HepG2 (cell line): ENCODE results near the gene ZFAND2A. TPM values are rescaled to one million over a fixed set of nuclear protein-coding genes. Genes with fewer than 3 reads are reported as not detected.
"Not testable (repeated sequence)": the region's sequence is repeated elsewhere in the genome, so short reads cannot be mapped to it uniquely, and the experiment has no call there.

ENCODE experiments used
- ATAC-seq: fragments of 200-7000 bp; cut with Tn5 transposase; 3 replicates; pipeline ENCODE4 v1.9.1; 2020; ENCODE audit warnings: mild to moderate bottlenecking, moderate library complexity
- BruUV-seq: library from RNA; stranded (reverse); fragments of 400-500 nt; replicated peaks from 2 replicates; lab custom pipeline; 2021; lab: Mats Ljungman, UMichigan
- CTCF ChIA-PET: fragments of 300-600 bp; formaldehyde crosslinking; extraction: SDS; loops from one replicate; lab custom pipeline; 2021; ENCODE audit warnings: low total read pairs, inconsistent platforms, low intra/inter-chr PET ratio; lab: Yijun Ruan, JAX
- POLR2A ChIA-PET: fragments of 350-600 bp; sonication (Branson Sonifier 250); formaldehyde crosslinking; loops from one replicate; lab custom pipeline; 2020; ENCODE audit warnings: antibody characterized with exemption, inconsistent platforms; lab: Yijun Ruan, JAX
- DNase-seq: peaks from one replicate; pipeline ENCODE4 v3.0.0-alpha.2; 2015; ENCODE audit warnings: low spot score
- FAIRE-seq: peaks from 3 replicates; lab custom pipeline; 2011; peaks lifted over from hg19 to GRCh38; lab: Jason Lieb, UNC
- H2AFZ ChIP-seq: one replicate; pipeline ENCODE4 v1.6.1; 2011; ENCODE audit warnings: low read length, inconsistent platforms
- H3K27ac ChIP-seq: fragments of 300-600 bp; 3 replicates; pipeline ENCODE4 v1.8.0; 2011; ENCODE audit warnings: mixed run types, mild to moderate bottlenecking, mixed read lengths, low read length, inconsistent platforms; ENCODE audit not compliant: insufficient read depth; ENCODE audit errors: extremely low read length
- H3K27me3 ChIP-seq, 2 experiments: fragments of 200-600 bp in 1 of 2; 2 replicates in 1 of 2; 3 replicates in 1 of 2; pipeline versions ENCODE4 v1.6.0 to v1.8.0; 2011; ENCODE audit warnings: low read length in 2 of 2, mild to moderate bottlenecking in 2 of 2, moderate library complexity in 2 of 2, inconsistent platforms in 1 of 2; ENCODE audit not compliant: insufficient read depth in 2 of 2, control insufficient read depth in 1 of 2
- H3K36me3 ChIP-seq, 2 experiments: fragments of 200-600 bp in 1 of 2; replicated peaks in 1 of 2; 2 replicates in 1 of 2; 3 replicates in 1 of 2; pipeline versions ENCODE4 v1.5.1 to v1.8.0; 2011; ENCODE audit warnings: low read length in 2 of 2, inconsistent platforms in 1 of 2; ENCODE audit not compliant: insufficient read depth in 2 of 2, control insufficient read depth in 1 of 2
- H3K4me1 ChIP-seq: 2 replicates; pipeline ENCODE4 v1.5.1; 2012; ENCODE audit warnings: low read length, inconsistent platforms; ENCODE audit not compliant: insufficient read depth
- H3K4me2 ChIP-seq: 2 replicates; pipeline ENCODE4 v1.6.0; 2011; ENCODE audit warnings: low read depth, low read length, inconsistent platforms
- H3K4me3 ChIP-seq, 3 experiments: fragments of 200-600 bp in 1 of 3; sonication (generic), shearing (Covaris generic) in 1 of 3; replicated peaks in 1 of 3; 2 replicates each; pipeline ENCODE4 v1.5.1; 2011 to 2016; ENCODE audit warnings: low read length in 3 of 3, inconsistent platforms in 2 of 3, low read depth in 2 of 3, mild to moderate bottlenecking in 2 of 3, control low read depth in 1 of 3, mixed read lengths in 1 of 3; ENCODE audit not compliant: insufficient read depth in 1 of 3
- H3K79me2 ChIP-seq: one replicate; pipeline ENCODE4 v1.6.1; 2011; ENCODE audit warnings: low read length, inconsistent platforms; ENCODE audit not compliant: insufficient read depth
- H3K9ac ChIP-seq: 2 replicates; pipeline ENCODE4 v1.6.0; 2011; ENCODE audit warnings: mild to moderate bottlenecking, low read depth, low read length, inconsistent platforms; ENCODE audit not compliant: insufficient read depth
- H3K9me3 ChIP-seq: 2 replicates; pipeline ENCODE4 v1.5.1; 2012; ENCODE audit warnings: mild to moderate bottlenecking, low read length
- H4K20me1 ChIP-seq: 2 replicates; pipeline ENCODE4 v1.6.0; 2011; ENCODE audit warnings: inconsistent platforms, mild to moderate bottlenecking, low read length, moderate library complexity; ENCODE audit not compliant: insufficient read depth
- AGO1 ChIP-seq: fragments of 200-400 bp; formaldehyde crosslinking; IDR thresholded peaks from 2 replicates; pipeline ENCODE4 v1.6.1; 2017; ENCODE audit warnings: mild to moderate bottlenecking, low read depth, low read length, moderate library complexity; ENCODE audit not compliant: poor library complexity, severe bottlenecking
- CENPT ChIP-seq: sonication (generic); formaldehyde crosslinking; IDR thresholded peaks from 2 replicates; pipeline ENCODE4 v1.8.0; 2022; ENCODE audit warnings: low read depth, mild to moderate bottlenecking, moderate library complexity, missing genetic modification reagents
- MAFF ChIP-seq: IDR thresholded peaks from 2 replicates; pipeline ENCODE4 v1.6.1; 2011; ENCODE audit warnings: low read depth, low read length, improper control_type of control experiment
- MAFK ChIP-seq, 2 experiments: IDR thresholded peaks in 1 of 2; conservative IDR thresholded peaks in 1 of 2; 2 replicates each; pipeline ENCODE4 v1.6.1; 2011; ENCODE audit warnings: improper control_type of control experiment in 2 of 2, low read length in 2 of 2
- NFYB ChIP-seq: sonication (generic); formaldehyde crosslinking; IDR thresholded peaks from 2 replicates; pipeline ENCODE4 v1.4.0; 2020; ENCODE audit warnings: missing genetic modification reagents
- NFYC ChIP-seq: IDR thresholded peaks from 2 replicates; pipeline ENCODE4 v1.6.1; 2016; ENCODE audit warnings: missing genetic modification reagents, missing compliant biosample characterization
- POLR2A ChIP-seq, 2 experiments: IDR thresholded peaks; 2 replicates each; pipeline ENCODE4 v1.6.1; 2011; ENCODE audit warnings: low read depth in 2 of 2, low read length in 2 of 2, mild to moderate bottlenecking in 1 of 2, moderate library complexity in 1 of 2; ENCODE audit not compliant: insufficient read depth in 1 of 2
- ZMYM4 ChIP-seq: sonication (generic); formaldehyde crosslinking; IDR thresholded peaks from 2 replicates; pipeline ENCODE4 v1.8.1; 2023; ENCODE audit warnings: mild to moderate bottlenecking, missing genetic modification reagents
- ZNF224 ChIP-seq: sonication (generic); formaldehyde crosslinking; IDR thresholded peaks from 2 replicates; pipeline ENCODE4 v1.5.0; 2020; ENCODE audit warnings: mild to moderate bottlenecking, missing genetic modification reagents
- ZNF7 ChIP-seq: IDR thresholded peaks from 2 replicates; pipeline ENCODE4 v1.6.1; 2016; ENCODE audit warnings: missing biosample characterization, missing genetic modification reagents
- ZNF788 ChIP-seq: sonication (generic); formaldehyde crosslinking; IDR thresholded peaks from 2 replicates; pipeline ENCODE4 v1.5.0; 2020; ENCODE audit warnings: mild to moderate bottlenecking, missing genetic modification reagents, borderline replicate concordance
- WGBS: methylation state at CpG from one replicate; pipeline ENCODE4 v1.1.6; 2017; ENCODE audit warnings: low lambda C conversion rate; 5-methylcytosine and 5-hydroxymethylcytosine counted together
- in situ Hi-C: cut with HindIII; loops from 2 replicates; pipeline ENCODE4 v1.10.0; 2017; ENCODE audit warnings: low pct_unique_long_range_greater_than_20kb; ENCODE audit not compliant: extremely low pct_ligation_motif_present
- intact Hi-C: fragments of 100-400 bp; cut with micrococcal nuclease; formaldehyde crosslinking; loops from one replicate; pipeline ENCODE4 v1.10.0; 2022; ENCODE audit not compliant: unreplicated experiment
- polyA plus RNA-seq, 8 experiments: library from polyadenylated mRNA; depleted of rRNA in 3 of 8; stranded (reverse) in 7 of 8; unstranded in 1 of 8; fragments of >200 nt; fragmentation: Illumina TruSeq in 4 of 8; extraction: Trizol in 4 of 8; gene quantifications; 2 replicates each; pipeline versions ENCODE4 v1.2.1 to v1.2.3, GENCODE V29; 2011 to 2016; ENCODE audit warnings: low read depth in 4 of 8, missing spikeins in 1 of 8, mixed read lengths in 1 of 8; ENCODE audit not compliant: insufficient read depth in 1 of 8
- total RNA-seq, 5 experiments: library from RNA; depleted of rRNA; stranded (reverse); fragments of >200 nt; fragmentation: Illumina TruSeq; extraction: Trizol; gene quantifications; 2 replicates each; pipeline ENCODE4 v1.2.3, GENCODE V29; 2016; ENCODE audit warnings: low read depth in 1 of 5
- TF ChIP-seq, protein P1 (sequence below): sonication (generic); formaldehyde crosslinking; IDR thresholded peaks from 2 replicates; pipeline ENCODE4 v1.5.0; 2020; ENCODE audit warnings: mild to moderate bottlenecking, missing genetic modification reagents, borderline replicate concordance

Gene ZFAND2A
- total and polyA plus RNA-seq, 2 of the 13 experiments (the other 11 are each of a cell fraction or from before 2014, with no cell fraction given): 140 to 153 TPM

DNA sequence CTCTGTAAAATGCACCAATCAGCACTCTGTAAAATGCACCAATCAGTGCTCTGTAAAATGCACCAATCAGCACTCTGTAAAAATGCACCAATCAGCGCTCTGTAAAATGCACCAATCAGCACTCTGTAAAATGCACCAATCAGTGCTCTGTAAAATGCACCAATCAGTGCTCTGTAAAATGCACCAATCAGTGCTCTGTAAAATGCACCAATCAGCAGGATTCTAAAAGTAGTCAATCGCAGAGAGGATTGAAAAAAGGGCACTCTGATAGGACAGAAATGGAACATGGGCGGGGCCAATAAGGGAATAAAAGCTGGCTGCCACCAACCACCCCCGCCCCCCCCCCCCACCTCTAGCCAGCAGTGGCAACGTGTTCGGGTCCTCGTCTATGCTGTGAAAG is 11.5 kb upstream of the ZFAND2A start:
- H3K9me3 ChIP-seq, H3K4me3 ChIP-seq, CTCF ChIA-PET, H3K9ac ChIP-seq, ATAC-seq, in situ Hi-C loops, H3K27ac ChIP-seq: not testable (repeated sequence)
- H3K79me2 ChIP-seq: peaks cover 22% of the 10 kb centered on the region
- TF ChIP-seq ZMYM4 (CRISPR knock-in tag) (peak; percentile 9; the same call in 1 of the 2 replicates), MAFF (peak; percentile 86), NFYB (CRISPR knock-in tag) (peak; percentile 71), NFYC (peak; percentile 81), MAFK (conservative IDR thresholded peaks at IDR 0.05 in 1 of 2, IDR thresholded peaks at IDR 0.05 in 1 of 2; ENCODE audit: low read length in 2 of 2) (peak; percentile 76 to 80), POLR2A (IDR thresholded peaks at IDR 0.05; ENCODE audit: insufficient read depth in 1 of 2, low read depth in 2 of 2, low read length in 2 of 2) (peak; percentile 21 to 25; a peak in 1 of 4 replicates)
- TF ChIP-seq, all 625 proteins: peak for 6; not testable (repeated sequence) for 619
- peaks cover 51% of the 10 kb centered on the region for H3K4me1 ChIP-seq
- FAIRE-seq, H2AFZ ChIP-seq, H3K4me2 ChIP-seq, H3K36me3 ChIP-seq, H3K27me3 ChIP-seq, H4K20me1 ChIP-seq, BruUV-seq, intact Hi-C loops: not testable (repeated sequence)
- 51% methylated on average over 5 of the region's 7 CpGs for WGBS
- DNase-seq: peak; percentile 28
- POLR2A ChIA-PET: interaction anchor here (0.6 to 8.4 kb wide), 7 partner anchors 14 to 234 kb away, joined by 3 to 116 read pairs (median 3); partner anchors contain the start of gene COX19

DNA sequence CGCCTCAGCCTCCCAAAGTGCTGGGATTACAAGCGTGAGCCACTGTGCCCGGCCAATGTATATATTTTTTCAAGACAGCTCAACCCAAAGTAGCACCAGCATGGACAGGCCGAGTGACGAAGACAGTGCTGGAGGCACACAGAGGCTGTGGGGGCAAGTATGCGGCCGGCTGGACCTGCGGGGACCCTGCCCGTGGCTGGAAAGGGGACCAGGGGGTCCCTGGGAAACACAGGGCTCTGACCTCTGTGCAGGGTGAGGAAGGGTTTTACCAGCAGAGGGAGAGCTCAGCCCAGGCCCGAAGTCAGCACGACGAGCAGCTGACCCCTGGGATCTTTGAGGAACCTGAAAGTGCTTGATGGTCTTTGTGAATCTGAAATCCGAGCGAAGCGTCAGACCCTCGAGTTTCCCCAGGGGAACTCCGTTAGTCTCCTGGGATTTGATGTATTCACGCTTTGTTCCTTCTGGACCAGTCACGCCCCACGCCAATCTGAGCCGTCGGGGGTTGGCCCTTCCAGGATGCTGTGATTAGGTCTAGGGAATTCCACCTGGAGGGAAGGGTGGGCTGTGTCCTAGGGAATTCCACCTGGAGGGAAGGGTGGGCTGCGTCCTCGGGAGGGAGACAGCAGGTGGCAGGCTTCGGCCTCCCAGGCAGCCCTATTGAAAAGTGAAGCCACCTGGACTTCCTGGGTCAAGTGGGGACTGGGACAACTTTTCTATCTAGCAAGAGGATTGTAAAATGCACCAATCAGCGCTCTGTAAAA is 10.9 kb upstream of the ZFAND2A start:
- no peak for ATAC-seq
- H3K4me3 ChIP-seq: no peak overlapping the region
- 0 out of 2 replicates have a peak overlapping the region, but pooled peaks have one; percentile 18 for H3K4me2 ChIP-seq
- BruUV-seq: no TSS peak
- ChIA-PET CTCF (no interaction called here), POLR2A (interaction anchor here (0.6 to 8.4 kb wide), 13 partner anchors 10 to 198 kb away, joined by 3 to 116 read pairs (median 8); partner anchors contain the start of genes COX19, GPER1 and ZFAND2A)
- H3K9ac ChIP-seq: 0 out of 2 replicates have a peak overlapping the region, but pooled peaks have one; percentile 15
- no peak for FAIRE-seq
- H4K20me1 ChIP-seq: no peaks in the 10 kb centered on the region
- no peak overlapping the region for H2AFZ ChIP-seq
- no peaks in the 10 kb centered on the region; a peak in 1 of 5 replicates for H3K27me3 ChIP-seq
- H3K9me3 ChIP-seq: no peaks in the 10 kb centered on the region
- intact Hi-C loops (loop anchor here (1.0 kb wide), 1 partner anchor 14 kb away; no protein-coding TSS in a partner anchor), in situ Hi-C loops (no loop called here)
- peak; percentile 28 for DNase-seq
- peak overlapping the region; percentile 18 for H3K27ac ChIP-seq
- 93% methylated on average over 20 of the region's 26 CpGs for WGBS
- H3K4me1 ChIP-seq: peaks cover 45% of the 10 kb centered on the region
- peaks cover 22% of the 10 kb centered on the region for H3K79me2 ChIP-seq
- no peaks in the 10 kb centered on the region for H3K36me3 ChIP-seq
- TF ChIP-seq ZNF7 (CRISPR knock-in tag) (no peak), AGO1 (no peak), ZNF788 (0 out of 2 replicates have a peak, but pooled peaks have one; percentile 15), ZNF224 (0 out of 2 replicates have a peak, but pooled peaks have one; percentile 40), ZMYM4 (CRISPR knock-in tag) (0 out of 2 replicates have a peak, but pooled peaks have one; percentile 41), CENPT (CRISPR knock-in tag) (no peak)
- TF ChIP-seq, protein P1, sequence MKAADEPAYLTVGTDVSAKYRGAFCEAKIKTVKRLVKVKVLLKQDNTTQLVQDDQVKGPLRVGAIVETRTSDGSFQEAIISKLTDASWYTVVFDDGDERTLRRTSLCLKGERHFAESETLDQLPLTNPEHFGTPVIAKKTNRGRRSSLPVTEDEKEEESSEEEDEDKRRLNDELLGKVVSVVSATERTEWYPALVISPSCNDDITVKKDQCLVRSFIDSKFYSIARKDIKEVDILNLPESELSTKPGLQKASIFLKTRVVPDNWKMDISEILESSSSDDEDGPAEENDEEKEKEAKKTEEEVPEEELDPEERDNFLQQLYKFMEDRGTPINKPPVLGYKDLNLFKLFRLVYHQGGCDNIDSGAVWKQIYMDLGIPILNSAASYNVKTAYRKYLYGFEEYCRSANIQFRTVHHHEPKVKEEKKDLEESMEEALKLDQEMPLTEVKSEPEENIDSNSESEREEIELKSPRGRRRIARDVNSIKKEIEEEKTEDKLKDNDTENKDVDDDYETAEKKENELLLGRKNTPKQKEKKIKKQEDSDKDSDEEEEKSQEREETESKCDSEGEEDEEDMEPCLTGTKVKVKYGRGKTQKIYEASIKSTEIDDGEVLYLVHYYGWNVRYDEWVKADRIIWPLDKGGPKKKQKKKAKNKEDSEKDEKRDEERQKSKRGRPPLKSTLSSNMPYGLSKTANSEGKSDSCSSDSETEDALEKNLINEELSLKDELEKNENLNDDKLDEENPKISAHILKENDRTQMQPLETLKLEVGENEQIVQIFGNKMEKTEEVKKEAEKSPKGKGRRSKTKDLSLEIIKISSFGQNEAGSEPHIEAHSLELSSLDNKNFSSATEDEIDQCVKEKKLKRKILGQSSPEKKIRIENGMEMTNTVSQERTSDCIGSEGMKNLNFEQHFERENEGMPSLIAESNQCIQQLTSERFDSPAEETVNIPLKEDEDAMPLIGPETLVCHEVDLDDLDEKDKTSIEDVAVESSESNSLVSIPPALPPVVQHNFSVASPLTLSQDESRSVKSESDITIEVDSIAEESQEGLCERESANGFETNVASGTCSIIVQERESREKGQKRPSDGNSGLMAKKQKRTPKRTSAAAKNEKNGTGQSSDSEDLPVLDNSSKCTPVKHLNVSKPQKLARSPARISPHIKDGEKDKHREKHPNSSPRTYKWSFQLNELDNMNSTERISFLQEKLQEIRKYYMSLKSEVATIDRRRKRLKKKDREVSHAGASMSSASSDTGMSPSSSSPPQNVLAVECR: peak; percentile 28; the same call in 1 of the 2 replicates
